ENCODE data around the gene GAS2L1. TPM values are rescaled to one million over a fixed set of nuclear protein-coding genes. Genes with fewer than 3 reads are reported as not detected.

GAS2L1 gene
- total RNA-seq, 1 experiment from 2014 or later = 68.8 TPM

- ChIA-PET POLR2A (no interaction called here), CTCF (no interaction called here)
- BruUV-seq (replicated peaks) = no TSS peak
- ATAC-seq (no peak), DNase-seq (ENCODE audit: low read depth, low spot score) (no peak)
- H3K4me3 ChIP-seq (ENCODE audit: low read depth in 2 of 2, low read length in 2 of 2) = no peak overlapping the region
- H3K36me3 ChIP-seq (ENCODE audit: control insufficient read depth, insufficient read depth, low read length) = peaks cover 58% of the 10 kb centered on the region
- intact Hi-C loops (cut with micrococcal nuclease; ENCODE audit: unreplicated experiment) = no loop called here
- H3K27ac ChIP-seq (ENCODE audit: low read length) = no peak overlapping the region
- H3K9me3 ChIP-seq (ENCODE audit: control insufficient read depth, insufficient read depth, low read depth, low read length) = no peaks in the 10 kb centered on the region
- in situ Hi-C loops (cut with HindIII; ENCODE audit: low pct_unique_long_range_greater_than_20kb, low sequenced_read_pairs) = no loop called here
- no peaks in the 10 kb centered on the region for H3K27me3 ChIP-seq (ENCODE audit: control insufficient read depth, insufficient read depth, low read length)
- TF ChIP-seq REST (IDR thresholded peaks at IDR 0.05; ENCODE audit: insufficient read depth in 1 of 2, low read depth in 2 of 2, low read length in 1 of 2) = no peak
- TF ChIP-seq TCF7L2 (IDR thresholded peaks at IDR 0.05; ENCODE audit: low read depth, low read length) = no peak
- TF ChIP-seq CTCF (IDR thresholded peaks at IDR 0.05) = no peak
- TF ChIP-seq SIN3A (IDR thresholded peaks at IDR 0.05; ENCODE audit: borderline replicate concordance, insufficient read depth, low read depth, low read length) = no peak
- no peak for TF ChIP-seq POLR2AphosphoS5 (IDR thresholded peaks at IDR 0.05; ENCODE audit: low read depth, low read length)
- no peaks in the 10 kb centered on the region; the same call in 1 of the 2 replicates for H3K4me1 ChIP-seq (ENCODE audit: control insufficient read depth, insufficient read depth, low read length)
These were observed 15.2 kb upstream of the GAS2L1 start for GRCh38 chr22:29291215-29291614.

DNA sequence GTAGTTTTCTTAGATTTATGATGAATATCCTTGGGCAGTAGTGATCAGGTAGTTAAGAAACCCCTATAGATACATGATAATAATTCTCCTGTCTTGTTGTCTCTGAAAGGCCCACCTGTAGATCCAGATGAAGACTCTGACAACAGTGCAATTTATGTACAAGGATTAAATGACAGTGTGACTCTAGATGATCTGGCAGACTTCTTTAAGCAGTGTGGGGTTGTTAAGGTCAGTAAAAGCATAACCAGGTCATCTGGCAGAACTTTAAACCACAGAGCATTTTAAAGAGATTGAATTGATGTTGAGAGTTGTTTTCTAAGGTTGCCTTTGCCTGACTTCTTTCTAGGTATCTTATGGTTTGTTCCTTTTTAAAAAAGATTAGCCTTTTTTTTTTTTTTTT, 14.1 kb upstream of the GAS2L1 start:
- ChIA-PET CTCF (no interaction called here), POLR2A (no interaction called here)

More for the DNA sequence above, 14.1 kb upstream of the GAS2L1 start:
- intact Hi-C loops (cut with micrococcal nuclease; ENCODE audit: unreplicated experiment) = no loop called here
- H3K4me3 ChIP-seq (ENCODE audit: low read depth in 2 of 2, low read length in 2 of 2) = no peak overlapping the region
- no peaks in the 10 kb centered on the region for H3K27me3 ChIP-seq (ENCODE audit: control insufficient read depth, insufficient read depth, low read length)
- ATAC-seq (no peak), DNase-seq (ENCODE audit: low read depth, low spot score) (no peak)
- no peaks in the 10 kb centered on the region for H3K9me3 ChIP-seq (ENCODE audit: control insufficient read depth, insufficient read depth, low read depth, low read length)
- H3K36me3 ChIP-seq (ENCODE audit: control insufficient read depth, insufficient read depth, low read length) = peaks cover 62% of the 10 kb centered on the region
- no TSS peak for BruUV-seq (replicated peaks)
- no peak overlapping the region for H3K27ac ChIP-seq (ENCODE audit: low read length)
- in situ Hi-C loops (cut with HindIII; ENCODE audit: low pct_unique_long_range_greater_than_20kb, low sequenced_read_pairs) = no loop called here
- no peaks in the 10 kb centered on the region; the same call in 1 of the 2 replicates for H3K4me1 ChIP-seq (ENCODE audit: control insufficient read depth, insufficient read depth, low read length)
- TF ChIP-seq TCF7L2 (IDR thresholded peaks at IDR 0.05; ENCODE audit: low read depth, low read length) = no peak
- no peak for TF ChIP-seq SIN3A (IDR thresholded peaks at IDR 0.05; ENCODE audit: borderline replicate concordance, insufficient read depth, low read depth, low read length)
- no peak for TF ChIP-seq REST (IDR thresholded peaks at IDR 0.05; ENCODE audit: insufficient read depth in 1 of 2, low read depth in 2 of 2, low read length in 1 of 2)
- no peak for TF ChIP-seq POLR2AphosphoS5 (IDR thresholded peaks at IDR 0.05; ENCODE audit: low read depth, low read length)
- no peak for TF ChIP-seq CTCF (IDR thresholded peaks at IDR 0.05)
